NT2/D1 (cell line): ENCODE results near the gene ADAMTS19.

Experiments
- SUZ12 ChIP-seq: IDR thresholded peaks from 2 replicates; pipeline ENCODE4 v1.6.1; 2011; ENCODE audit not compliant: insufficient read length, insufficient read depth; ENCODE audit errors: extremely low read depth
- ZNF274 ChIP-seq: IDR thresholded peaks from 2 replicates; pipeline ENCODE4 v1.6.1; 2011; ENCODE audit warnings: mild to moderate bottlenecking, low read depth, low read length

DNA sequence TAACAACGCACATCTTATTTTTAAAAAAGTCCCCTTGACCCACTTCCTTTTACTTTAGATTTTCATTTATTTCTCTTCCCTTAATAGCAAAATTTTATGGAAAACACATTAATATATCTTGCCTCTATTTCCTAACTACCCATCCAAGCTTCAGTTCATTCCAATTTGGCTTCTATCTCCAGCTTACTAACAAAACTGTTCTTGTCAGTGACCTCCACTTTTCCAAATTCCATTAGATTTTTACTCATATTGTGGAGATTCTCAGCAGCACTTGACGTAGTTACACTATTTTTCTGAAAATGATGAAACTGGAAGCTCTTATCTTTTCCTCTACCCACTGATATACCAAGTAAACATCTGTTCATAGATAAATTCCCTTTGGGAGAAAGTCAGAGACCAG, 46.5 kb upstream of the ADAMTS19 start:
- no peak for TF ChIP-seq ZNF274
- TF ChIP-seq SUZ12 = no peak
